Nephron (organoid): ENCODE measurements around the gene COL15A1.

Source experiments
- H3K27ac Mint-ChIP-seq, 3 experiments: 2 replicates each; pipeline ENCODE4 v1.8.0; 2020; ENCODE audit warnings: mixed read lengths in 3 of 3, mild to moderate bottlenecking in 2 of 3, moderate library complexity in 1 of 3
- H3K27me3 Mint-ChIP-seq: 2 replicates; pipeline ENCODE4 v1.8.0; 2021; ENCODE audit warnings: low read depth, mild to moderate bottlenecking, moderate library complexity, mixed read lengths
- H3K36me3 Mint-ChIP-seq: 2 replicates; pipeline ENCODE4 v1.8.0; 2020; ENCODE audit warnings: low read depth, mixed read lengths
- H3K4me1 Mint-ChIP-seq: 2 replicates; pipeline ENCODE4 v1.8.0; 2020; ENCODE audit warnings: mixed read lengths
- H3K4me3 Mint-ChIP-seq, 3 experiments: 2 replicates each; pipeline ENCODE4 v1.8.0; 2020; ENCODE audit warnings: mild to moderate bottlenecking in 3 of 3, mixed read lengths in 3 of 3, moderate library complexity in 2 of 3
- H3K9me3 Mint-ChIP-seq: 2 replicates; pipeline ENCODE4 v1.8.0; 2020; ENCODE audit warnings: mixed read lengths
- CTCF ChIP-seq, 3 experiments: fragments of 200-600 bp; sonication (generic); IDR thresholded peaks; one replicate each; pipeline ENCODE4 v1.5.0; 2021; ENCODE audit warnings: antibody characterized with exemption in 3 of 3; ENCODE audit not compliant: unreplicated experiment in 3 of 3

COL15A1 gene

GRCh38 chr9:99085949-99086948 lies 142.5 kb downstream of the COL15A1 start:
- TF ChIP-seq CTCF (IDR thresholded peaks at IDR 0.05; ENCODE audit: unreplicated experiment in 3 of 3): no peak
- Mint-ChIP-seq H3K27me3 (peaks cover 6% of the 10 kb centered on the region), H3K9me3 (no peaks in the 10 kb centered on the region), H3K27ac (no peak overlapping the region), H3K4me3 (no peak overlapping the region), H3K4me1 (no peaks in the 10 kb centered on the region), H3K36me3 (no peaks in the 10 kb centered on the region)

- no peaks in the 10 kb centered on the region for H3K4me1 Mint-ChIP-seq
- TF ChIP-seq CTCF (IDR thresholded peaks at IDR 0.05; ENCODE audit: unreplicated experiment in 3 of 3): no peak
- H3K27me3 Mint-ChIP-seq: peaks cover 9% of the 10 kb centered on the region
- no peak overlapping the region for H3K4me3 Mint-ChIP-seq
- no peaks in the 10 kb centered on the region for H3K9me3 Mint-ChIP-seq
- H3K36me3 Mint-ChIP-seq: no peaks in the 10 kb centered on the region
- no peak overlapping the region for H3K27ac Mint-ChIP-seq
Measured at GRCh38 chr9:99087462-99087861, 143.8 kb downstream of the COL15A1 start.

GRCh38 chr9:99090336-99091130 lies 146.8 kb downstream of the COL15A1 start:
- Mint-ChIP-seq H3K9me3 (no peaks in the 10 kb centered on the region), H3K27ac (no peak overlapping the region), H3K4me1 (no peaks in the 10 kb centered on the region), H3K27me3 (peaks cover 14% of the 10 kb centered on the region), H3K4me3 (no peak overlapping the region), H3K36me3 (no peaks in the 10 kb centered on the region)
- no peak for TF ChIP-seq CTCF (IDR thresholded peaks at IDR 0.05; ENCODE audit: unreplicated experiment in 3 of 3)

GRCh38 chr9:99092643-99093491 lies 149.2 kb downstream of the COL15A1 start:
- Mint-ChIP-seq H3K27ac (no peak overlapping the region), H3K4me3 (no peak overlapping the region), H3K27me3 (peaks cover 14% of the 10 kb centered on the region), H3K4me1 (no peaks in the 10 kb centered on the region), H3K9me3 (no peaks in the 10 kb centered on the region), H3K36me3 (no peaks in the 10 kb centered on the region)
- TF ChIP-seq CTCF (IDR thresholded peaks at IDR 0.05; ENCODE audit: unreplicated experiment in 3 of 3): no peak

- Mint-ChIP-seq H3K4me1 (no peaks in the 10 kb centered on the region), H3K36me3 (no peaks in the 10 kb centered on the region), H3K27me3 (peaks cover 14% of the 10 kb centered on the region), H3K27ac (no peak overlapping the region), H3K4me3 (no peak overlapping the region), H3K9me3 (no peaks in the 10 kb centered on the region)
- TF ChIP-seq CTCF (IDR thresholded peaks at IDR 0.05; ENCODE audit: unreplicated experiment in 3 of 3): no peak
Measured at GRCh38 chr9:99093492-99093791, 149.7 kb downstream of the COL15A1 start.
